T-helper 17 cell (primary cell): ENCODE results near the gene KBTBD3. TPM values are rescaled to one million over a fixed set of nuclear protein-coding genes. Genes with fewer than 3 reads are reported as not detected.
"Not testable (repeated sequence)": the region's sequence is repeated elsewhere in the genome, so short reads cannot be mapped to it uniquely, and the experiment has no call there.

Experiments used
- ATAC-seq: fragments of 150-1000 bp; cut with Tn5 transposase; 2 replicates; pipeline ENCODE4 v1.10.0; 2021; ENCODE audit warnings: mild to moderate bottlenecking, moderate library complexity
- DNase-seq, 3 donors: peaks; one replicate each; pipeline versions ENCODE4 v3.0.0 to v3.0.0-alpha.2; 2020 to 2021
- H3K9me3 ChIP-seq: one replicate; pipeline ENCODE4 v1.7.0; 2013; ENCODE audit warnings: low read length, mild to moderate bottlenecking; ENCODE audit not compliant: control insufficient read depth, poor library complexity, severe bottlenecking
- H3K27ac Mint-ChIP-seq: one replicate; pipeline ENCODE4 v1.8.0; 2022; ENCODE audit warnings: mild to moderate bottlenecking, moderate library complexity, mixed read lengths
- H3K27me3 Mint-ChIP-seq: one replicate; pipeline ENCODE4 v1.8.0; 2022; ENCODE audit warnings: mixed read lengths
- H3K36me3 Mint-ChIP-seq: one replicate; pipeline ENCODE4 v1.8.0; 2022; ENCODE audit warnings: low read depth, mixed read lengths
- H3K4me1 Mint-ChIP-seq: one replicate; pipeline ENCODE4 v1.8.0; 2022; ENCODE audit warnings: mild to moderate bottlenecking, mixed read lengths
- H3K4me3 Mint-ChIP-seq: one replicate; pipeline ENCODE4 v1.8.0; 2022; ENCODE audit warnings: mild to moderate bottlenecking, moderate library complexity, mixed read lengths
- total RNA-seq, 4 donors: library from RNA in 2 of 4; stranded (reverse) in 2 of 4; gene quantifications; one replicate each; pipeline ENCODE4 v1.2.3 and lab custom pipeline; 2022 to 2026

The KBTBD3 gene
- total RNA-seq, 2 donors from 2014 or later: 4.8 to 5.7 TPM

GRCh38 chr11:106012744-106013143 lies 64.4 kb downstream of the KBTBD3 start:
- Mint-ChIP-seq H3K27ac (no peak overlapping the region), H3K27me3 (no peaks in the 10 kb centered on the region), H3K4me1 (peaks cover 17% of the 10 kb centered on the region), H3K36me3 (peaks cover 14% of the 10 kb centered on the region), H3K4me3 (no peak overlapping the region)
- H3K9me3 ChIP-seq: no peaks in the 10 kb centered on the region
- DNase-seq: no peak
- no peak for ATAC-seq

GRCh38 chr11:106011481-106011880 lies 65.7 kb downstream of the KBTBD3 start:
- DNase-seq: no peak
- H3K36me3 Mint-ChIP-seq: peaks cover 14% of the 10 kb centered on the region
- H3K27me3 Mint-ChIP-seq: no peaks in the 10 kb centered on the region
- no peak overlapping the region for H3K27ac Mint-ChIP-seq
- H3K9me3 ChIP-seq: no peaks in the 10 kb centered on the region
- ATAC-seq: no peak
- H3K4me3 Mint-ChIP-seq: no peak overlapping the region
- H3K4me1 Mint-ChIP-seq: peaks cover 15% of the 10 kb centered on the region

DNA sequence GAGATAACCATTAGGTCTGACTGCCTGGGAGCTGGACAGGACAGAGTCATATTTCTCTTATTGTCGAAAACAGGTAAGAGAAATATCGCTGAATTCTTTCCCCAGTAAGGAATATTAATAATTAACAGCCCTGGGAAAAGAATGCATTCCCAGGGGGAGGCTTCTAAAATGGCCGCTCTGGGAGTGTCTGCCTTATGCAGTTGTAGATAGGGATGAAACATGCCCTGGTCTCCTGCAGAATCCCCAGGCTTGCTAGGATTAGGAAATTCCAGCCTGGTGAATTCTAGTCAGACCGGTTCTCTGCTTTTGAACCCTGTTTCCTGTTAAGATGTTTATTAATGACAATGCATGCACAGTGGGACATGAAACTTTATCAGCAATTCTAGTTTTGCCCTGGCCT lies 74.1 kb downstream of the KBTBD3 start:
- ATAC-seq, H3K27ac Mint-ChIP-seq, H3K4me3 Mint-ChIP-seq: not testable (repeated sequence)

DNA sequence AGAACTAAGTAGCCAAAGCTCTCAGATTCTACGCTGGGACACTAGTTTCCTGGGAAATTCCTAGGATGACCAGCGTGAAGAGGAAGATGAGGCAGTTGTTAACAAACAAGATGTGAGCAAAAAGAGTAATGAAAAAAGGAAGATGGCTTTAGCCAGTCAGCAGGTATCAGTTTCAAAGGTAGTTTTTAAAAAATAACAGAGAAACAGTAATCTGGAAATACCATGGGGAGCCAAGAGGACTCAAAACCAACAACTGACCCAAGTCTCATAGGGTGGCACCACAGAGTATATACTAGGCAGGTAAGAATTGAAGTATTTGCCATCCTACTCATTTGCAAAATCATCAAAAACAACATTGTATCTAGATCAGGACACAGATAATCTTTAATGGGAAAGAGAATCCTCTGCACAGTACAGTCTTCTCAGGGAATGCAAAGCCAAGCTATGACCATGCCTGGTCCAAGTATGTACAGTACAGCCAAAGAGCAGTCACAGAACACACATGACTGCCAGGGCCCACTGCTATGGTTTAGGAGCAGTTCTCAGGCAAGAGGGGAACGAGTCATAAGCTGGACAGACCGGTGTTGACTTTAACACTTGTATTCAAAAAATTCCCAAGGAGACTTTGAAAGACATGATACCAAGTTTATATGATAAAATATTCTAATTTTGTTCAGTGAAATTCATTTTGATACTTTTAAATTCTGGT lies 75.7 kb downstream of the KBTBD3 start:
- Mint-ChIP-seq H3K4me3 (no peak overlapping the region), H3K27ac (no peak overlapping the region), H3K36me3 (peaks cover 11% of the 10 kb centered on the region), H3K4me1 (peaks cover 3% of the 10 kb centered on the region), H3K27me3 (no peaks in the 10 kb centered on the region)
- ATAC-seq (no peak), DNase-seq (no peak)
- peaks cover 3% of the 10 kb centered on the region for H3K9me3 ChIP-seq

More for the DNA sequence above, 74.1 kb downstream of the KBTBD3 start:
- DNase-seq, H3K27me3 Mint-ChIP-seq, H3K4me1 Mint-ChIP-seq, H3K36me3 Mint-ChIP-seq, H3K9me3 ChIP-seq: not testable (repeated sequence)

Other genes with a start within 250 kb of the KBTBD3 start
- 1 to 10 TPM; 6.0 to 6.4 TPM for gene MSANTD4, start 55.1 kb downstream of the KBTBD3 start, total RNA-seq
- 10 to 100 TPM; 18.9 to 19.1 TPM for gene AASDHPPT, start 315 bp upstream of the KBTBD3 start, total RNA-seq